Caco-2 (cell line): ENCODE measurements around the gene ZNF579. TPM values are rescaled to one million over a fixed set of nuclear protein-coding genes. Genes with fewer than 3 reads are reported as not detected.
"Not testable (repeated sequence)": the region's sequence is repeated elsewhere in the genome, so short reads cannot be mapped to it uniquely, and the experiment has no call there.

ENCODE experiments used
- BruUV-seq: library from RNA; stranded (reverse); fragments of 400-500 nt; replicated peaks from 2 replicates; lab custom pipeline; 2021; lab: Mats Ljungman, UMichigan
- CTCF ChIA-PET: fragments of 300-600 bp; sonication (Branson Sonifier 250); formaldehyde crosslinking; loops from one replicate; lab custom pipeline; 2022; ENCODE audit warnings: antibody characterized with exemption; lab: Charles Lee
- POLR2A ChIA-PET: fragments of 300-600 bp; sonication (Branson Sonifier 250); formaldehyde crosslinking; loops from one replicate; lab custom pipeline; 2022; ENCODE audit warnings: antibody characterized with exemption; lab: Charles Lee
- DNase-seq, 2 experiments: peaks; one replicate each; pipeline versions ENCODE4 v3.0.0 to v3.0.0-alpha.2; 2020 to 2022
- H3K27me3 ChIP-seq: replicated peaks from 2 replicates; pipeline ENCODE4 v1.6.0; 2011; ENCODE audit warnings: low read length; ENCODE audit not compliant: control insufficient read depth, insufficient read depth
- H3K36me3 ChIP-seq: 2 replicates; pipeline ENCODE4 v1.5.1; 2011; ENCODE audit warnings: low read length; ENCODE audit not compliant: control insufficient read depth, insufficient read depth
- H3K4me1 ChIP-seq: fragments of 250-450 bp; sonication (Bioruptor Pico); 2 replicates; pipeline ENCODE4 v1.5.1; 2020; ENCODE audit warnings: mild to moderate bottlenecking
- H3K4me3 ChIP-seq: 2 replicates; pipeline ENCODE4 v1.5.1; 2011; ENCODE audit warnings: low read depth, mild to moderate bottlenecking, control low read depth, low read length
- H3K9me3 ChIP-seq: fragments of 250-450 bp; sonication (Bioruptor Pico); 2 replicates; pipeline ENCODE4 v1.5.1; 2020; ENCODE audit warnings: mild to moderate bottlenecking, moderate library complexity
- H3K27ac Mint-ChIP-seq: one replicate; pipeline ENCODE4 v1.8.0; 2022; ENCODE audit warnings: mixed read lengths; ENCODE audit not compliant: unreplicated experiment
- H3K27me3 Mint-ChIP-seq: one replicate; pipeline ENCODE4 v1.8.0; 2022; ENCODE audit warnings: mixed read lengths; ENCODE audit not compliant: insufficient read depth, unreplicated experiment
- H3K36me3 Mint-ChIP-seq: one replicate; pipeline ENCODE4 v1.8.0; 2022; ENCODE audit warnings: mild to moderate bottlenecking, mixed read lengths; ENCODE audit not compliant: insufficient read depth, unreplicated experiment
- H3K4me1 Mint-ChIP-seq: one replicate; pipeline ENCODE4 v1.8.0; 2022; ENCODE audit warnings: low read depth, mixed read lengths; ENCODE audit not compliant: unreplicated experiment
- H3K4me3 Mint-ChIP-seq: one replicate; pipeline ENCODE4 v1.8.0; 2022; ENCODE audit warnings: mild to moderate bottlenecking, moderate library complexity, mixed read lengths; ENCODE audit not compliant: unreplicated experiment
- H3K9me3 Mint-ChIP-seq: one replicate; pipeline ENCODE4 v1.8.0; 2022; ENCODE audit warnings: mixed read lengths; ENCODE audit not compliant: unreplicated experiment
- intact Hi-C: fragments of 100-400 bp; cut with micrococcal nuclease; formaldehyde crosslinking; loops from one replicate; pipeline ENCODE4 v1.10.0; 2022; ENCODE audit not compliant: unreplicated experiment
- total RNA-seq: library from RNA; stranded (reverse); gene quantifications from 2 replicates; pipeline ENCODE4 v1.2.3, GENCODE V29; 2022
- TF ChIP-seq, protein P1 (sequence below), 2 experiments: fragments of 200-600 bp in 1 of 2; IDR thresholded peaks; 1 replicate in 1 of 2; 2 replicates in 1 of 2; pipeline versions ENCODE4 v1.5.1 to v1.8.0; 2011 to 2022; ENCODE audit warnings: antibody characterized with exemption in 1 of 2, control low read depth in 1 of 2, inconsistent platforms in 1 of 2, low read depth in 1 of 2, low read length in 1 of 2, mild to moderate bottlenecking in 1 of 2, moderate library complexity in 1 of 2; ENCODE audit not compliant: insufficient read depth in 1 of 2, severe bottlenecking in 1 of 2, unreplicated experiment in 1 of 2

ZNF579 gene
- total RNA-seq, 1 experiment from 2014 or later, result 30.4 TPM

DNA sequence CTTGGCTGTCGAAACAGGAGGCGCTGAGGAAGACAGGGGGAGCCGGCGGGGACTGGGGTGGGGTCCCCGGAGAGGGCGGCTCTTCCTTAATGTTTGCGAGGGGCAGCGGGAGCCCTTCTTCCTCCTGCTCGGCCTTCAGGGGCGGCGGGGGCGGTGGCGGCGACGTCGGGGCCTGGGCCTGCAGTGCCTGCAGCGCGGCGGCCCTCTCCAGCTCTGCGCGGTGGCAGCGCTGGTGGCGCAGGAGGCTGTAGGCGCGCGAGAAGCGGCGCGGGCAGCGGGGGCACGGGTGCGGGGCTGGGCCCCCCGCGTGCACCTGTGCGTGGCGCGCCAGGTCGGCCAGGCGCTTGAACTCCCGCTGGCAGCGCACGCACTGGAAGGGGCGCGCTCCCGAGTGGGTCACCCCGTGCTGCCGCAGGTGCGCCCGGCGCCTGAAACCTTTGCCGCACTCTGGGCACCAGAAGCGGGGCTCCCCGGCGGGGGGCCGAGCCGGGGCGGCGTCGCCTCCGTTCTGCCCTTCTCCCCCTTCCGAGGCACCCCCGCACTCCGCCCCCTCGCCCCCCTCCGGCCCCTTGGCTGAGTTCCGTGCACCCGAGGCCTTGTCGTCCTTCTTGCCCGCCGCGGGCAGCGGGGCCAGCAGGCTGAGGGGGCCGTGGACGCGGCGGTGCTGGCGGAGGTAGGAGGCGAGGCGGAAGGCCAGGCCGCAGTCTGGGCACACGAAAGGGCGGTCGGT, 2.5 kb downstream of the ZNF579 start:
- no peaks in the 10 kb centered on the region for H3K9me3 ChIP-seq
- peaks cover 20% of the 10 kb centered on the region for H3K4me1 Mint-ChIP-seq
- peaks cover 50% of the 10 kb centered on the region for H3K36me3 Mint-ChIP-seq
- no TSS peak for BruUV-seq
- H3K27ac Mint-ChIP-seq, result no peak overlapping the region
- DNase-seq, result no peak
- no peak overlapping the region for H3K4me3 ChIP-seq
- CTCF ChIA-PET, result no interaction called here
- no peaks in the 10 kb centered on the region for H3K9me3 Mint-ChIP-seq
- no peaks in the 10 kb centered on the region for H3K27me3 Mint-ChIP-seq
- H3K27me3 ChIP-seq, result no peaks in the 10 kb centered on the region
- H3K4me1 ChIP-seq, result peaks cover 19% of the 10 kb centered on the region
- POLR2A ChIA-PET, result interaction anchor here (1.2 kb wide), 1 partner anchor 21 kb away, joined by 3 read pairs; the partner anchor contains the start of gene FIZ1
- TF ChIP-seq, protein P1, sequence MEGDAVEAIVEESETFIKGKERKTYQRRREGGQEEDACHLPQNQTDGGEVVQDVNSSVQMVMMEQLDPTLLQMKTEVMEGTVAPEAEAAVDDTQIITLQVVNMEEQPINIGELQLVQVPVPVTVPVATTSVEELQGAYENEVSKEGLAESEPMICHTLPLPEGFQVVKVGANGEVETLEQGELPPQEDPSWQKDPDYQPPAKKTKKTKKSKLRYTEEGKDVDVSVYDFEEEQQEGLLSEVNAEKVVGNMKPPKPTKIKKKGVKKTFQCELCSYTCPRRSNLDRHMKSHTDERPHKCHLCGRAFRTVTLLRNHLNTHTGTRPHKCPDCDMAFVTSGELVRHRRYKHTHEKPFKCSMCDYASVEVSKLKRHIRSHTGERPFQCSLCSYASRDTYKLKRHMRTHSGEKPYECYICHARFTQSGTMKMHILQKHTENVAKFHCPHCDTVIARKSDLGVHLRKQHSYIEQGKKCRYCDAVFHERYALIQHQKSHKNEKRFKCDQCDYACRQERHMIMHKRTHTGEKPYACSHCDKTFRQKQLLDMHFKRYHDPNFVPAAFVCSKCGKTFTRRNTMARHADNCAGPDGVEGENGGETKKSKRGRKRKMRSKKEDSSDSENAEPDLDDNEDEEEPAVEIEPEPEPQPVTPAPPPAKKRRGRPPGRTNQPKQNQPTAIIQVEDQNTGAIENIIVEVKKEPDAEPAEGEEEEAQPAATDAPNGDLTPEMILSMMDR (IDR thresholded peaks at IDR 0.05; ENCODE audit: insufficient read depth in 1 of 2, low read depth in 1 of 2, low read length in 1 of 2, severe bottlenecking in 1 of 2, unreplicated experiment in 1 of 2), result no peak
- intact Hi-C loops, result no loop called here
- no peak overlapping the region for H3K4me3 Mint-ChIP-seq
- H3K36me3 ChIP-seq, result no peaks in the 10 kb centered on the region; the same call in 1 of the 2 replicates

DNA sequence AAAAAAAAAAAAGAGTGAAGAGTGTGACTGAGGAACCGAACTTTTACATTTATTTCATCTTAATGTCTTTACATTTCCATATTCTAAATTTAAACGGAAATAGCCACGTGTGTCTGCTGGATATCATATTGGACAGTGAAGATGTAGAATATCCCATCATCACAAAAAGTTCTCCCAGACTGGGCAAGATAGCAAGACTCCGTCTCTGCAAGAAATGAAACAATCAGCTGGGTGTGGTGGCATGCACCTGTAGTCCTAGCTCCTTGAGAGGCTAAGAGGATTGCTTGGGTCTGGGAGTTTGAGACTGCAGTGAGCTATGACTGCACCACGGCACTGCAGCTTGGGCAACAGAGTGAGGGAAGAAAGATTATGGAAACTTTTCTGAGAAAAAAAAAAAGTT, 3.9 kb downstream of the ZNF579 start:
- intact Hi-C loops, result no loop called here
- DNase-seq, result no peak
- H3K4me1 Mint-ChIP-seq, result peaks cover 14% of the 10 kb centered on the region
- no peak overlapping the region for H3K4me3 Mint-ChIP-seq
- no peaks in the 10 kb centered on the region for H3K27me3 Mint-ChIP-seq
- BruUV-seq, result no TSS peak
- H3K27ac Mint-ChIP-seq, result no peak overlapping the region
- H3K27me3 ChIP-seq, result no peaks in the 10 kb centered on the region
- CTCF ChIA-PET, result no interaction called here
- H3K36me3 Mint-ChIP-seq, result peaks cover 46% of the 10 kb centered on the region
- POLR2A ChIA-PET, result interaction anchor here (0.5 to 1.2 kb wide), 3 partner anchors 22 to 54 kb away, joined by 3 to 4 read pairs (median 3); partner anchors contain the start of gene FIZ1
- no peaks in the 10 kb centered on the region; the same call in 1 of the 2 replicates for H3K36me3 ChIP-seq
- TF ChIP-seq, protein P1 (IDR thresholded peaks at IDR 0.05; ENCODE audit: insufficient read depth in 1 of 2, low read depth in 1 of 2, low read length in 1 of 2, severe bottlenecking in 1 of 2, unreplicated experiment in 1 of 2), result no peak
- peaks cover 12% of the 10 kb centered on the region for H3K4me1 ChIP-seq
- no peaks in the 10 kb centered on the region for H3K9me3 Mint-ChIP-seq
- H3K4me3 ChIP-seq, result no peak overlapping the region
- no peaks in the 10 kb centered on the region for H3K9me3 ChIP-seq

DNA sequence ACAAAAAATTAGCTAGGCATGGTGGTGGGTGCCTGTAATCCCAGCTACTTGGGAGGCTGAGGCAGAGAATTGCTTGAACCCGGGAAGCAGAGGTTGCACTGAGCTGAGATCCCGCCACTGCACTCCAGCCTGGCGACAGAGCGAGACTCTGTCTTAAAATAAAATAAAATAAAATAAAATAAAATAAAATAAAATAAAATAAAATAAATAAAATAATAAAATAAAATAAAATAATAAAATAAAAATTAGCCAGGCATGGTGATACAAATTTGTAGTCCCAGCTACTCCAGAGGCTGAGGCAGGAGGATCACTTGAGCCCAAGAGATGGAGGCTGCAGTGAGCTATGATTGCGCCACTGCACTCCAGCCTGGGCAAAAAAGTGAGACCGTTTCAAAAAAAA, 6.7 kb downstream of the ZNF579 start:
- BruUV-seq, H3K4me3 Mint-ChIP-seq, POLR2A ChIA-PET: not testable (repeated sequence)

DNA sequence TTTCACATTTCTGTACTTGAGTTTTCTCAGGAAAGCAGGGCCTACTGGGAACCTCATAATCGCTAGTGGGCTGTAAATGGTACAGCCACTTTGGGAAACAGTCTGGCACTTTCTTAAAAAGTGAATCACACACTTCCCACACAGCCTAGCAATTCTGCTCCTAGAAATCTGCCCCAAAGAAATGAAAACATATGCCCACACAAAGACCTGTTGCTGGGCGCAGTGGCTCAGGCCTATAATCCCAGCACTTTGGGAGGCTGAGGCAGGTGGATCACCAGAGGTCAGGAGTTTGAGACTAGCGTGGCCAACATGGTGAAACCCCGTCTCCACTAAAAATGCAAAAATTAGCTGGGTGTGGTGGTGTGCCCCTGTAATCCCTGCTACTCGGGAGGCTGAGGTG, 11.2 kb downstream of the ZNF579 start:
- H3K27ac Mint-ChIP-seq, BruUV-seq, H3K9me3 ChIP-seq, CTCF ChIA-PET, intact Hi-C loops, H3K4me3 Mint-ChIP-seq, H3K36me3 Mint-ChIP-seq, H3K27me3 Mint-ChIP-seq, H3K9me3 Mint-ChIP-seq, H3K27me3 ChIP-seq, H3K4me1 ChIP-seq, H3K4me3 ChIP-seq, H3K4me1 Mint-ChIP-seq, H3K36me3 ChIP-seq, DNase-seq, POLR2A ChIA-PET: not testable (repeated sequence)

More for the DNA sequence above, 6.7 kb downstream of the ZNF579 start:
- H3K4me1 ChIP-seq, H3K36me3 ChIP-seq, H3K4me3 ChIP-seq, H3K27me3 ChIP-seq, intact Hi-C loops, DNase-seq, H3K9me3 ChIP-seq, CTCF ChIA-PET, H3K9me3 Mint-ChIP-seq, H3K4me1 Mint-ChIP-seq, H3K27me3 Mint-ChIP-seq, H3K27ac Mint-ChIP-seq: not testable (repeated sequence)
- peaks cover 22% of the 10 kb centered on the region for H3K36me3 Mint-ChIP-seq
